Lower leg skin (tissue), 3 donors: ENCODE measurements around the gene EPHB2.

Experiments
- POLR2A ChIP-seq, 2 donors: fragments of 450-650 bp; IDR thresholded peaks; one replicate each; pipeline ENCODE4 v1.6.1; 2016 to 2017; ENCODE audit warnings: antibody characterized with exemption in 2 of 2, mild to moderate bottlenecking in 1 of 2, moderate library complexity in 1 of 2
- TF ChIP-seq, protein P1 (sequence below), 3 donors: fragments of 450-650 bp; IDR thresholded peaks; one replicate each; pipeline ENCODE4 v1.5.1; 2016; ENCODE audit warnings: antibody characterized with exemption in 3 of 3, mild to moderate bottlenecking in 3 of 3, moderate library complexity in 2 of 3

DNA sequence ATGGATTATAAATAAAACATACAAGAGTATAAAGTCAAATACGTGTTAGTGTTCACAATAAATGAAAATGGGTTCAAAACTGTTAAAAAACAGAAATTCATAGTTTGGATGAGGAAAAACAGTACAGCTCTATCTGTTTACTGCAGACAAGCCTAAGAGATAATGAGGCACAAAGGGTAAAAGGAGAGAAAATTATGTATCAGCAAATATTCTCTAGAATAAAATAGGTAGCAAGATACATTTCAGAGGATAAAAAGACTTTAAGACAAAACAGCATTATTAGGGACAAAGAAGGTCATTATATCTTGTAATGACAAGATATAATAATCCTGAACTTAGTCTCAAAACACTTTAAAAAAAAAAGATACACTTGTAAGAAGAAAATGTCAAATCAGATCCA, 123.1 kb downstream of the EPHB2 start:
- TF ChIP-seq, protein P1, sequence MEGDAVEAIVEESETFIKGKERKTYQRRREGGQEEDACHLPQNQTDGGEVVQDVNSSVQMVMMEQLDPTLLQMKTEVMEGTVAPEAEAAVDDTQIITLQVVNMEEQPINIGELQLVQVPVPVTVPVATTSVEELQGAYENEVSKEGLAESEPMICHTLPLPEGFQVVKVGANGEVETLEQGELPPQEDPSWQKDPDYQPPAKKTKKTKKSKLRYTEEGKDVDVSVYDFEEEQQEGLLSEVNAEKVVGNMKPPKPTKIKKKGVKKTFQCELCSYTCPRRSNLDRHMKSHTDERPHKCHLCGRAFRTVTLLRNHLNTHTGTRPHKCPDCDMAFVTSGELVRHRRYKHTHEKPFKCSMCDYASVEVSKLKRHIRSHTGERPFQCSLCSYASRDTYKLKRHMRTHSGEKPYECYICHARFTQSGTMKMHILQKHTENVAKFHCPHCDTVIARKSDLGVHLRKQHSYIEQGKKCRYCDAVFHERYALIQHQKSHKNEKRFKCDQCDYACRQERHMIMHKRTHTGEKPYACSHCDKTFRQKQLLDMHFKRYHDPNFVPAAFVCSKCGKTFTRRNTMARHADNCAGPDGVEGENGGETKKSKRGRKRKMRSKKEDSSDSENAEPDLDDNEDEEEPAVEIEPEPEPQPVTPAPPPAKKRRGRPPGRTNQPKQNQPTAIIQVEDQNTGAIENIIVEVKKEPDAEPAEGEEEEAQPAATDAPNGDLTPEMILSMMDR (IDR thresholded peaks at IDR 0.05), result no peak
- no peak for TF ChIP-seq POLR2A (IDR thresholded peaks at IDR 0.05)
